Stomach (tissue), 9 donors: ENCODE results near the gene FBN2. TPM values are rescaled to one million over a fixed set of nuclear protein-coding genes. Genes with fewer than 3 reads are reported as not detected.

Source experiments
- DNase-seq, 2 donors: peaks; one replicate each; pipeline versions ENCODE4 v3.0.0 to v3.0.0-alpha.2; 2013 to 2019
- H3K27ac ChIP-seq, 5 donors: fragments of 200-600 bp in 4 of 5; sonication (generic) in 4 of 5; one replicate each; pipeline ENCODE4 v1.5.1; 2013 to 2019; ENCODE audit warnings: mild to moderate bottlenecking in 1 of 5, moderate library complexity in 1 of 5
- H3K27me3 ChIP-seq, 3 donors: fragments of 200-600 bp; sonication (generic); one replicate each; pipeline ENCODE4 v1.5.1; 2017 to 2019; ENCODE audit warnings: mixed run types in 1 of 3
- H3K36me3 ChIP-seq, 4 donors: fragments of 200-600 bp; sonication (generic); 1 replicate in 3 of 4; 2 replicates in 1 of 4; pipeline ENCODE4 v1.5.1; 2016 to 2019
- H3K4me1 ChIP-seq, 4 donors: fragments of 200-600 bp; sonication (generic); one replicate each; pipeline ENCODE4 v1.5.1; 2016 to 2019
- H3K4me3 ChIP-seq, 4 donors: fragments of 200-600 bp; sonication (generic) in 3 of 4; one replicate each; pipeline ENCODE4 v1.5.1; 2016 to 2019; ENCODE audit warnings: mild to moderate bottlenecking in 1 of 4
- H3K9me3 ChIP-seq, 4 donors: fragments of 200-600 bp; sonication (generic); one replicate each; pipeline ENCODE4 v1.5.1; 2016 to 2019
- EP300 ChIP-seq: sonication (generic); formaldehyde crosslinking; IDR thresholded peaks from one replicate; pipeline ENCODE4 v1.6.1; 2017; ENCODE audit warnings: antibody characterized with exemption
- POLR2A ChIP-seq, 4 donors: fragments of 450-650 bp; IDR thresholded peaks; one replicate each; pipeline ENCODE4 v1.6.1; 2016; ENCODE audit warnings: antibody characterized with exemption in 4 of 4, control low read depth in 2 of 4, mild to moderate bottlenecking in 1 of 4, moderate library complexity in 1 of 4
- POLR2AphosphoS5 ChIP-seq, 3 donors: sonication (generic); formaldehyde crosslinking; IDR thresholded peaks; one replicate each; pipeline ENCODE4 v1.6.1; 2016; ENCODE audit warnings: antibody characterized with exemption in 3 of 3
- WGBS, 5 donors: extraction: QIAGEN DNeasy Blood & Tissue Kit in 3 of 5; methylation state at CpG; one replicate each; pipeline versions ENCODE4 v1.1.5 to v1.1.7; 2013 to 2018; 5-methylcytosine and 5-hydroxymethylcytosine counted together
- intact Hi-C: fragments of 100-400 bp; cut with DNase I; formaldehyde crosslinking; loops from one replicate; pipeline ENCODE4 v1.15.1; 2023; ENCODE audit warnings: low total_unique reads
- polyA plus RNA-seq, 3 donors: library from polyadenylated mRNA; stranded (reverse); fragments of 200-250 nt; gene quantifications; one replicate each; pipeline ENCODE4 v1.2.3, GENCODE V29; 2013
- total RNA-seq, 5 donors: library from RNA; depleted of rRNA; stranded (reverse); fragments of >200 nt; gene quantifications; one replicate each; pipeline versions ENCODE4 v1.1.0 to v1.2.3, GENCODE V29; 2014 to 2016
- TF ChIP-seq, protein P1 (sequence below), 7 experiments: fragments of 450-650 bp in 4 of 7; fragments of 200-600 bp in 3 of 7; sonication (generic) in 3 of 7; IDR thresholded peaks; one replicate each; pipeline ENCODE4 v1.5.1; 2016 to 2019; ENCODE audit warnings: antibody characterized with exemption in 7 of 7, control low read depth in 2 of 7, mild to moderate bottlenecking in 1 of 7
- donor health status: healthy with polysubstance abuse.
- donor health status: Bipolar disorder and iron deficiency.
- donor health status: healthy.

The FBN2 gene
- total and polyA plus RNA-seq, 8 donors, result under 0.01 to 42.8 (median 1.9) TPM

DNA sequence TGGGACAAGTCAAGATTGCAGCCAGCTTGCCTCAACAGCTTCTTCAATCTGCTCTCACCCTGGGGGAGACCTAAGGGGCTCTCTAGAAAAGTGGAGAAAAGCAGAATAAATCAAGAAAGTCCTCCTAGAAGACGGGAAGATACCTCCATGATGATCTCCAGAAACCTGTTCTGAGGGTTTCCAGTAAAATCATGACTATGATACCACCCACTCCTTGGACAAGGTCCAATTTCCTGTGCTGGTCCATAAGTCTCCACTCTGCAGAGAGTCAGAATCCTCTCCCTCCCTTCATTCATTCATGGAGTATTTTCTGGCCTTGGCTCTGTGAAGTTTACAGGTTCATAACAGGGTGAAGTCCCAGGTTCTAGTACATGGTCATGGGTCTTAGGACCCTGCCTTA lies 285.8 kb downstream of the FBN2 start:
- H3K4me1 ChIP-seq, result peaks cover 0 to 9% (median 4%) of the 10 kb centered on the region in 4 donors
- no peaks in the 10 kb centered on the region for H3K36me3 ChIP-seq
- intact Hi-C loops, result no loop called here
- 65 to 84% (median 80%) methylated on average over 1 of the region's 1 CpG for WGBS, 5 donors
- no peak overlapping the region for H3K4me3 ChIP-seq
- no peaks in the 10 kb centered on the region for H3K27me3 ChIP-seq
- no peak overlapping the region for H3K27ac ChIP-seq
- DNase-seq, result peak in 1 of 2 donors; percentile 16
- TF ChIP-seq, protein P1, sequence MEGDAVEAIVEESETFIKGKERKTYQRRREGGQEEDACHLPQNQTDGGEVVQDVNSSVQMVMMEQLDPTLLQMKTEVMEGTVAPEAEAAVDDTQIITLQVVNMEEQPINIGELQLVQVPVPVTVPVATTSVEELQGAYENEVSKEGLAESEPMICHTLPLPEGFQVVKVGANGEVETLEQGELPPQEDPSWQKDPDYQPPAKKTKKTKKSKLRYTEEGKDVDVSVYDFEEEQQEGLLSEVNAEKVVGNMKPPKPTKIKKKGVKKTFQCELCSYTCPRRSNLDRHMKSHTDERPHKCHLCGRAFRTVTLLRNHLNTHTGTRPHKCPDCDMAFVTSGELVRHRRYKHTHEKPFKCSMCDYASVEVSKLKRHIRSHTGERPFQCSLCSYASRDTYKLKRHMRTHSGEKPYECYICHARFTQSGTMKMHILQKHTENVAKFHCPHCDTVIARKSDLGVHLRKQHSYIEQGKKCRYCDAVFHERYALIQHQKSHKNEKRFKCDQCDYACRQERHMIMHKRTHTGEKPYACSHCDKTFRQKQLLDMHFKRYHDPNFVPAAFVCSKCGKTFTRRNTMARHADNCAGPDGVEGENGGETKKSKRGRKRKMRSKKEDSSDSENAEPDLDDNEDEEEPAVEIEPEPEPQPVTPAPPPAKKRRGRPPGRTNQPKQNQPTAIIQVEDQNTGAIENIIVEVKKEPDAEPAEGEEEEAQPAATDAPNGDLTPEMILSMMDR (IDR thresholded peaks at IDR 0.05), result no peak
- TF ChIP-seq POLR2A (IDR thresholded peaks at IDR 0.05) (no peak), POLR2AphosphoS5 (IDR thresholded peaks at IDR 0.05) (no peak), EP300 (no peak)
- no peaks in the 10 kb centered on the region for H3K9me3 ChIP-seq

DNA sequence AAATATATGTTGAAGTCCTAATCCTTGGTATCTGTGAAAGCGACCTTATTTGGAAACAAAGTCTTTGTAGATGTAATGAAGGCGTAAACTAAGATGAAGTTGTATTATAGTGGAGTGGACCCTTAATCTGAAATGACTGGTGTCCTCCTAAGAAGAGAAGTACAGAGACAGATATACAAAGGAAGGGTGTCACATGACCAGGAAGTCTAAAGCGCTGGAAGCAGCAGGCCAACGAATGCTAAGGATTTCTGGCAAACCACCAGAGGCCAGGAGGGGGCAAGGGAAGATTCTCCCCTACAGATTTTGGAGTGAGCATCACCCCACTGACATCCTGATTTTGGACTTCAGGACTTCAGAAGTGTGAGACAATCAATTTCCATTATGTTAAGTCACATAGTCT lies 292.1 kb downstream of the FBN2 start:
- Histone ChIP-seq H3K27me3 (no peaks in the 10 kb centered on the region), H3K36me3 (no peaks in the 10 kb centered on the region), H3K4me3 (no peak overlapping the region), H3K9me3 (no peaks in the 10 kb centered on the region), H3K27ac (no peak overlapping the region), H3K4me1 (no peaks in the 10 kb centered on the region)
- intact Hi-C loops, result no loop called here
- DNase-seq, result no peak
- TF ChIP-seq, protein P1 (IDR thresholded peaks at IDR 0.05), result no peak
- TF ChIP-seq EP300, result no peak
- TF ChIP-seq POLR2AphosphoS5 (IDR thresholded peaks at IDR 0.05), result no peak
- no peak for TF ChIP-seq POLR2A (IDR thresholded peaks at IDR 0.05)
- 81 to 90% (median 85%) methylated on average over 4 of the region's 4 CpGs for WGBS, 5 donors

DNA sequence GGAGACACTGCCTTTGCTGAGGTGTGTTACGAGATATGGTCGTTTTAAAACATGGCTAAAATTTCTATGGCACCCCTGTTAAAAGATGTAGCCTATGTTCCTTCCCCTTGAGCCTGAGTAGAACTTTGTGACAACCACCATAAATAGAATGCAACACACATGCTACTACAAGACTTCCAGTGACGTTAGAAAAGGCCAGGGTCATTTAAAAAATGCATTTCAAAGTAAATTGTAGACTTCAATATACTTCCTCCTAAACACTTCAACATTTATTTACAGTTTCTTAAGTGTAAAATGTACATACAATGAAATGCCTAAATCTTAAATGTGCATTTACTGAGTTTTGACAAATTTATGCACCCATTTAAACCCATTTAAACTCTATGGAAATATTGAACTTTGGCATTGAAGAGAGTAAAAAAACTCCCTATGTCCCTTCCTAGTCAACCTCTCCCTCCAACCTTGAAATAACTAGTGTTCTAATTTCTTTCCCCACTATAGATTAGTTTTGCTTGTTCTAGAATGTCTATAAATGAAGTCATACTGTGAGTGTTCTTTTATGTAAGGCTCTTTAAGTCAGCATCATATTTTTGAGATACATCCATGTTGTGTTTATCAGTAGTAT lies 294.0 kb downstream of the FBN2 start:
- intact Hi-C loops, result no loop called here
- 69 to 83% (median 78%) methylated on average over 3 of the region's 3 CpGs for WGBS, 5 donors
- no peaks in the 10 kb centered on the region for H3K4me1 ChIP-seq
- no peaks in the 10 kb centered on the region for H3K9me3 ChIP-seq
- TF ChIP-seq EP300 (no peak), POLR2AphosphoS5 (IDR thresholded peaks at IDR 0.05) (no peak), POLR2A (IDR thresholded peaks at IDR 0.05) (no peak)
- TF ChIP-seq, protein P1 (IDR thresholded peaks at IDR 0.05), result no peak
- no peaks in the 10 kb centered on the region for H3K27me3 ChIP-seq
- H3K4me3 ChIP-seq, result no peak overlapping the region
- H3K36me3 ChIP-seq, result no peaks in the 10 kb centered on the region
- DNase-seq, result no peak
- H3K27ac ChIP-seq, result no peak overlapping the region

- Histone ChIP-seq H3K27ac (no peak overlapping the region), H3K27me3 (no peaks in the 10 kb centered on the region), H3K36me3 (no peaks in the 10 kb centered on the region), H3K9me3 (no peaks in the 10 kb centered on the region), H3K4me1 (no peaks in the 10 kb centered on the region), H3K4me3 (no peak overlapping the region)
- intact Hi-C loops, result no loop called here
- DNase-seq, result no peak
- TF ChIP-seq POLR2AphosphoS5 (IDR thresholded peaks at IDR 0.05), result no peak
- TF ChIP-seq, protein P1 (IDR thresholded peaks at IDR 0.05), result no peak
- TF ChIP-seq POLR2A (IDR thresholded peaks at IDR 0.05), result no peak
- no peak for TF ChIP-seq EP300
- 61 to 92% (median 86%) methylated on average over 2 of the region's 2 CpGs for WGBS, 5 donors
Measured at GRCh38 chr5:128241051-128241695, 296.9 kb downstream of the FBN2 start.
